SK-N-SH (cell line): ENCODE measurements around the gene SMIM22. TPM values are rescaled to one million over a fixed set of nuclear protein-coding genes. Genes with fewer than 3 reads are reported as not detected.

Experiments used
- CTCF ChIA-PET: fragments of 300-600, 350-600 bp; formaldehyde crosslinking; extraction: SDS; loops from one replicate; lab custom pipeline; 2021; lab: Yijun Ruan, JAX
- POLR2A ChIA-PET: fragments of 350-600 bp; sonication (Branson Sonifier 250); formaldehyde crosslinking; extraction: SDS; loops from one replicate; lab custom pipeline; 2020; ENCODE audit warnings: antibody characterized with exemption, inconsistent platforms; lab: Yijun Ruan, JAX
- DNase-seq: peaks from one replicate; pipeline ENCODE4 v3.0.0; 2012
- H2AFZ ChIP-seq: fragments of 200-600 bp; sonication (generic); 2 replicates; pipeline ENCODE4 v1.8.1; 2016; ENCODE audit warnings: antibody characterized with exemption, mild to moderate bottlenecking, low read depth
- H3F3A ChIP-seq: fragments of 200-600 bp; sonication (generic); replicated peaks from 2 replicates; pipeline ENCODE3; 2016; ENCODE audit warnings: antibody characterized with exemption, mild to moderate bottlenecking; ENCODE audit not compliant: insufficient read depth
- H3K27ac ChIP-seq, 2 experiments: fragments of 200-500 bp in 1 of 2; fragments of 200-600 bp in 1 of 2; sonication (Bioruptor generic) in 1 of 2; sonication (generic), shearing (Covaris generic) in 1 of 2; 2 replicates each; pipeline versions ENCODE4 v1.5.1 to v1.6.1; 2014 to 2016; ENCODE audit warnings: low read depth in 2 of 2, inconsistent platforms in 1 of 2, low read length in 1 of 2, mild to moderate bottlenecking in 1 of 2, mixed read lengths in 1 of 2
- H3K27me3 ChIP-seq: fragments of 200-600 bp; sonication (generic), shearing (Covaris generic); 2 replicates; pipeline ENCODE4 v1.6.1; 2016; ENCODE audit warnings: mixed run types; ENCODE audit not compliant: insufficient read depth
- H3K36me3 ChIP-seq, 2 experiments: fragments of 200-500 bp in 1 of 2; fragments of 200-600 bp in 1 of 2; sonication (Bioruptor generic) in 1 of 2; sonication (generic) in 1 of 2; replicated peaks in 1 of 2; 2 replicates each; pipeline versions ENCODE3 to v1.5.1; 2014 to 2016; ENCODE audit warnings: low read length in 1 of 2, mild to moderate bottlenecking in 1 of 2; ENCODE audit not compliant: insufficient read depth in 2 of 2, control insufficient read depth in 1 of 2
- H3K4me1 ChIP-seq, 2 experiments: fragments of 200-500 bp in 1 of 2; fragments of 200-600 bp in 1 of 2; sonication (Bioruptor generic) in 1 of 2; sonication (generic), shearing (Covaris generic) in 1 of 2; 2 replicates each; pipeline versions ENCODE4 v1.5.1 to v1.6.1; 2014 to 2016; ENCODE audit warnings: low read depth in 1 of 2, low read length in 1 of 2, mixed run types in 1 of 2; ENCODE audit not compliant: insufficient read depth in 2 of 2, control insufficient read depth in 1 of 2
- H3K4me2 ChIP-seq: fragments of 200-600 bp; sonication (generic), shearing (Covaris generic); 2 replicates; pipeline ENCODE4 v1.6.1; 2017; ENCODE audit warnings: mixed run types
- H3K4me3 ChIP-seq, 2 experiments: fragments of 200-500 bp in 1 of 2; fragments of 200-600 bp in 1 of 2; sonication (Bioruptor generic) in 1 of 2; sonication (generic), shearing (Covaris generic) in 1 of 2; 2 replicates each; pipeline versions ENCODE4 v1.5.1 to v1.8.1; 2014 to 2016; ENCODE audit warnings: low read depth in 2 of 2, inconsistent platforms in 1 of 2, low read length in 1 of 2, mild to moderate bottlenecking in 1 of 2, mixed read lengths in 1 of 2, moderate library complexity in 1 of 2
- H3K79me2 ChIP-seq: fragments of 200-600 bp; sonication (generic); 2 replicates; pipeline ENCODE4 v1.8.1; 2017; ENCODE audit warnings: mild to moderate bottlenecking; ENCODE audit not compliant: insufficient read depth
- H3K9ac ChIP-seq: fragments of 200-600 bp; sonication (generic); 2 replicates; pipeline ENCODE4 v1.6.1; 2017; ENCODE audit warnings: mixed run types
- H3K9me2 ChIP-seq: fragments of 200-600 bp; sonication (generic); 2 replicates; pipeline ENCODE4 v1.6.1; 2017; ENCODE audit warnings: mixed run types
- H3K9me3 ChIP-seq: fragments of 200-600 bp; sonication (generic); 2 replicates; pipeline ENCODE4 v1.6.1; 2017; ENCODE audit warnings: mixed run types, mild to moderate bottlenecking, moderate library complexity
- H4K20me1 ChIP-seq: fragments of 200-600 bp; sonication (generic); 2 replicates; pipeline ENCODE4 v1.6.1; 2017; ENCODE audit warnings: mild to moderate bottlenecking, mixed run types; ENCODE audit not compliant: insufficient read depth
- CHD2 ChIP-seq: fragments of 150-350 bp; IDR thresholded peaks from 2 replicates; pipeline ENCODE4 v1.6.1; 2018; ENCODE audit warnings: low read length; ENCODE audit not compliant: partially characterized antibody
- FOXJ3 ChIP-seq: sonication (generic); formaldehyde crosslinking; IDR thresholded peaks from 2 replicates; pipeline ENCODE4 v1.5.1; 2020; ENCODE audit warnings: mild to moderate bottlenecking, missing genetic modification reagents
- GABPA ChIP-seq: IDR thresholded peaks from 2 replicates; pipeline ENCODE4 v1.4.0; 2012; ENCODE audit warnings: low read depth, mild to moderate bottlenecking
- POLR2AphosphoS5 ChIP-seq: IDR thresholded peaks from 2 replicates; pipeline ENCODE4 v1.6.1; 2012; ENCODE audit warnings: low read depth, low read length
- REST ChIP-seq: IDR thresholded peaks from 2 replicates; pipeline ENCODE4 v1.6.1; 2012; ENCODE audit warnings: mild to moderate bottlenecking, low read depth, low read length, moderate library complexity
- RXRA ChIP-seq: IDR thresholded peaks from 2 replicates; pipeline ENCODE4 v1.4.0; 2012; ENCODE audit warnings: low read depth, mild to moderate bottlenecking, borderline replicate concordance
- USF1 ChIP-seq: IDR thresholded peaks from 2 replicates; pipeline ENCODE4 v1.4.0; 2012; ENCODE audit warnings: low read depth, borderline replicate concordance
- YY1 ChIP-seq: IDR thresholded peaks from 2 replicates; pipeline ENCODE4 v1.4.0; 2012; ENCODE audit warnings: low read depth, mild to moderate bottlenecking
- ZBTB33 ChIP-seq: IDR thresholded peaks from 2 replicates; pipeline ENCODE4 v1.4.0; 2012; ENCODE audit warnings: low read depth, borderline replicate concordance
- WGBS: methylation state at CpG from one replicate; pipeline ENCODE4 v1.1.6; 2017; ENCODE audit warnings: low lambda C conversion rate; 5-methylcytosine and 5-hydroxymethylcytosine counted together
- polyA plus RNA-seq, 3 experiments: library from polyadenylated mRNA; depleted of rRNA; stranded (reverse); fragments of >200 nt; gene quantifications; 2 replicates each; pipeline ENCODE4 v1.2.3, GENCODE V29; 2012

SMIM22 gene
- polyA plus RNA-seq, 1 of the 3 experiments (the other 2 are of a cell fraction), result not detected

DNA sequence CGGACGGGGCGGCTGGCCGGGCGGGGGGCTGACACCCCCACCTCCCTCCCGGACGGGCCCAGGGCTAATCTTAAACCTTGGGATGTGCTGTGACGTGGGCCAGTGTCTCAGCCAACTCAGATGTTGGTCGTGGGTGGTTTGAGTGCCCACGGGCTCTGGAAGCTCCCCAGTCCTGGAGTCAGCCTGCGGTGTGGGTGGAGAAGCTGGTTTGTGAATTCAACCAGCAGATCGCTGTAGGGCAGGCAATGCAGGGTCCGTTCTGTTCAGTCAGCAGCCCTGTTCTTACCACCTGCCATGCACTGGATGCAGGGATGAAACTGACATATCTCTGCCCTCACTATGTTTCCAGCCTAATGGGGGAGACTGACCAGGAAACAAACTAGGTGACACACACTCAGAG is 20.2 kb upstream of the SMIM22 start:
- WGBS, result 60% methylated on average over 1 of the region's 13 CpGs
- H3K4me1 ChIP-seq, result peaks cover 0 to 8% of the 10 kb centered on the region in 2 experiments; a peak in 1 of 4 replicates
- TF ChIP-seq POLR2AphosphoS5, result no peak
- no peak for TF ChIP-seq RXRA
- no peak overlapping the region for H3K4me2 ChIP-seq
- no peak overlapping the region for H2AFZ ChIP-seq
- no peak overlapping the region for H3K9ac ChIP-seq
- no peaks in the 10 kb centered on the region for H3K9me3 ChIP-seq
- no peaks in the 10 kb centered on the region for H3K27me3 ChIP-seq
- POLR2A ChIA-PET, result no interaction called here
- H4K20me1 ChIP-seq, result no peaks in the 10 kb centered on the region
- H3K27ac ChIP-seq, result no peak overlapping the region; a peak in 1 of 4 replicates
- no peak overlapping the region for H3K4me3 ChIP-seq
- H3K36me3 ChIP-seq, result no peaks in the 10 kb centered on the region
- no peaks in the 10 kb centered on the region for H3F3A ChIP-seq
- no peaks in the 10 kb centered on the region for H3K9me2 ChIP-seq
- CTCF ChIA-PET, result no interaction called here
- H3K79me2 ChIP-seq, result no peaks in the 10 kb centered on the region
- no peak for DNase-seq

DNA sequence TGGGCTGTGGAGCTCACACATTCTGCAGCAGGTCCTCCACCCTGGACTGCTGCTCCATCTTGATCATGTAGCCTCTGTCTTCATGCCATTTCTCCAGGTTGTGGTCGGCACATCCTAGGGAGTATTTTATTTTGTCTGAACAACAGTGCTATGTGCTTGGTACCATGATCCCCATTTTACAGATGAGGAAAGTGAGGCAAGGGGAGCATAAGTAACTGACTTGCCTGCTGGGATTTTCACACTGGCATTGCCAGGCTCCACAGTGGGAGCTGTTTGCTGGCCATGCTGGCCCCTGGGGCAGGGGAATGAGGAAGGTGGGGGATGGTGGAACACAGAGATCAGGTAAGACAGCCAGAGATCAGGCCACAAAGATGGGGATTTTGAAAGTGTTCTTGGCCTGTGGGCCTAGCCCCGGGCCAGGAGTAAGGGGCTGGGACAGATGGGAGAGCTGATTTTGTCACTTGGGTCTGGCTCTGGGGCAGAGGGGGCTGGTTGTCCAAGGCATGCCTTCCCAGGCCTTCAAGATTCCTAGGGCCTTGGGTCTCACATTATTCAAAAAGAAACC is 18.9 kb upstream of the SMIM22 start:
- POLR2A ChIA-PET, result no interaction called here
- Histone ChIP-seq H3K27ac (no peak overlapping the region), H3K4me1 (peaks cover 0 to 8% of the 10 kb centered on the region in 2 experiments; a peak in 1 of 4 replicates), H3K4me2 (no peak overlapping the region), H3K4me3 (no peak overlapping the region), H3K79me2 (no peaks in the 10 kb centered on the region), H3F3A (no peaks in the 10 kb centered on the region), H3K9ac (no peak overlapping the region), H3K9me2 (no peaks in the 10 kb centered on the region), H4K20me1 (no peaks in the 10 kb centered on the region), H3K36me3 (no peaks in the 10 kb centered on the region), H2AFZ (no peak overlapping the region), H3K27me3 (no peaks in the 10 kb centered on the region), H3K9me3 (no peaks in the 10 kb centered on the region)
- 87% methylated on average over 2 of the region's 2 CpGs for WGBS
- TF ChIP-seq YY1 (no peak), ZBTB33 (no peak), GABPA (no peak), FOXJ3 (no peak), RXRA (no peak), REST (no peak), USF1 (no peak), CHD2 (no peak)
- CTCF ChIA-PET, result interaction anchor here (1.7 kb wide), 1 partner anchor 10 kb away, joined by 4 read pairs; no protein-coding TSS in a partner anchor
- no peak for DNase-seq
